GM12892 (cell line): ENCODE data around the gene TOR4A.

ENCODE experiments used
- POLR2A ChIP-seq: IDR thresholded peaks from 2 replicates; pipeline ENCODE4 v1.6.1; 2011; ENCODE audit warnings: low read depth, low read length, control low read depth
- POLR2AphosphoS5 ChIP-seq: IDR thresholded peaks from 2 replicates; pipeline ENCODE4 v1.6.1; 2011; ENCODE audit warnings: low read depth, low read length, control low read depth

DNA sequence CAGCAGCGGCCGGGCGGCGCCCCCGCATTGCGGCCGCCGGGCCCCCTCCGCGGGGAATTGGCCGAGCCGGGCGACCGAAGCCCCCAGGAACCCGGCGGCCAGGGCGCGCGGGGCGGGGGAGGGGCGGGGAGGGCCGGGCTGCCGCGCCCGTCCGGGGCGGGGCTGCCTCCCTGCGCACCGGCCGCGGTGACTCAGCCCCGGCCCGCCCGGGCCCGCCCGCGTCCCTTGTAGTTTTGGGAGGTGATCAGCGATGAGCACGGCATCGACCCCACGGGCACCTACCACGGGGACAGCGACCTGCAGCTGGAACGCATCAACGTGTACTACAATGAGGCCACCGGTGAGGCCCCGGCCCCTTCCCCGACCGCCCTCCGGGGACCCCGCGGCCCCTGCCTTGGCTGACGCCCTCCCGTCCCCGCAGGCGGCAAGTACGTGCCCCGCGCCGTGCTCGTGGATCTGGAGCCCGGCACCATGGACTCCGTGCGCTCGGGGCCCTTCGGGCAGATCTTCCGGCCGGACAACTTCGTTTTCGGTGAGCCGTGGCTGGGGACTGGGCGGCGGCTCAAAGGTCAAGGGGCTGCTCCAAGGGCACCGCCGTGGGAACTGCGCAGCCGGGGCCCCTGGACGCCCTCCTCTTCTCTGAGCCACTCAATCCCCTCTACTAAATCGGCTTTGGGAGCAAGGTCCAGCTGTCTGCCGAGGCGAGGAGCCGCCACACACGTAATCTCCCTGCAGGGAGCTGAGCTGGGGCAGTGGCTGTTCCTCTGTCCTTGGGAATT is 35.8 kb upstream of the TOR4A start:
- no peak for TF ChIP-seq POLR2AphosphoS5
- no peak for TF ChIP-seq POLR2A
